ENCODE data around the gene ZBED3. TPM values are rescaled to one million over a fixed set of nuclear protein-coding genes. Genes with fewer than 3 reads are reported as not detected.

The ZBED3 gene
- total and polyA plus RNA-seq, 2 donors (not counting 3 experiments of a cell fraction or from before 2014, with no cell fraction given), result 11.8 to 15.9 TPM

GRCh38 chr5:77120706-77121105 is 33.6 kb upstream of the ZBED3 start:
- ChIA-PET CTCF (no interaction called here), POLR2A (no interaction called here)
- H3K27me3 ChIP-seq (ENCODE audit: control insufficient read depth in 2 of 2, insufficient read depth in 2 of 2, low read length in 2 of 2), result no peaks in the 10 kb centered on the region
- intact Hi-C loops (cut with micrococcal nuclease), result no loop called here
- H3K4me2 ChIP-seq (ENCODE audit: insufficient read depth, low read length), result no peak overlapping the region
- H3K9ac ChIP-seq (replicated peaks; ENCODE audit: extremely low read depth, insufficient read depth, low read length), result no peak overlapping the region
- H3K27ac ChIP-seq (ENCODE audit: insufficient read depth, low read depth, low read length), result no peak overlapping the region
- H3K9me3 ChIP-seq (replicated peaks; ENCODE audit: control insufficient read depth, insufficient read depth, low read length), result no peaks in the 10 kb centered on the region
- TF ChIP-seq POLR2A (IDR thresholded peaks at IDR 0.05; ENCODE audit: low read depth, low read length) (no peak), MAX (IDR thresholded peaks at IDR 0.05; ENCODE audit: insufficient read depth, insufficient read length) (no peak), GATA2 (IDR thresholded peaks at IDR 0.05; ENCODE audit: insufficient read depth, insufficient read length, low read depth, low read length) (no peak), JUN (IDR thresholded peaks at IDR 0.05; ENCODE audit: borderline replicate concordance, insufficient read depth, insufficient read length, low read depth) (no peak), EZH2 (IDR thresholded peaks at IDR 0.05; ENCODE audit: borderline replicate concordance, low read depth, low read length, severe bottlenecking) (no peak), FOS (IDR thresholded peaks at IDR 0.05; ENCODE audit: borderline replicate concordance, insufficient read depth, low read length) (no peak), CTCF (IDR thresholded peaks at IDR 0.05; ENCODE audit: extremely low read depth in 1 of 2, insufficient read depth in 1 of 2, low read depth in 1 of 2, low read length in 2 of 2) (no peak), POLR2AphosphoS5 (IDR thresholded peaks at IDR 0.05; ENCODE audit: insufficient read depth, low read depth, low read length) (no peak), MYC (IDR thresholded peaks at IDR 0.05; ENCODE audit: low read depth, low read length) (no peak)
- H3K36me3 ChIP-seq (ENCODE audit: control insufficient read depth in 2 of 2, extremely low read depth in 1 of 2, insufficient read depth in 2 of 2, low read length in 2 of 2), result no peaks in the 10 kb centered on the region
- dilution Hi-C loops (cut with MboI; ENCODE audit: extremely low pct_ligation_motif_present, low sequenced_read_pairs), result no loop called here
- no TSS peak for BruUV-seq (replicated peaks)
- H3K4me1 ChIP-seq (ENCODE audit: control insufficient read depth, extremely low read depth, insufficient read depth, low read length), result no peaks in the 10 kb centered on the region
- no peak overlapping the region for H3K4me3 ChIP-seq (replicated peaks in 1 of 3; ENCODE audit: insufficient read depth in 1 of 3, low read depth in 1 of 3, low read length in 3 of 3)
- no peak overlapping the region for H2AFZ ChIP-seq (ENCODE audit: low read depth, low read length)
- no peaks in the 10 kb centered on the region for H4K20me1 ChIP-seq (replicated peaks; ENCODE audit: control insufficient read depth, extremely low read depth, insufficient read depth, low read length)
- FAIRE-seq (no peak), DNase-seq (ENCODE audit: low read depth, low spot score) (no peak)
- H3K9me1 ChIP-seq (replicated peaks; ENCODE audit: control insufficient read depth, extremely low read depth, insufficient read depth, low read length), result no peaks in the 10 kb centered on the region
- H3K79me2 ChIP-seq (ENCODE audit: control insufficient read depth, insufficient read depth, low read length), result no peaks in the 10 kb centered on the region

All from endothelial cell of umbilical vein (primary cell).